ENCODE data around the gene ARF3.

Gene ARF3

DNA sequence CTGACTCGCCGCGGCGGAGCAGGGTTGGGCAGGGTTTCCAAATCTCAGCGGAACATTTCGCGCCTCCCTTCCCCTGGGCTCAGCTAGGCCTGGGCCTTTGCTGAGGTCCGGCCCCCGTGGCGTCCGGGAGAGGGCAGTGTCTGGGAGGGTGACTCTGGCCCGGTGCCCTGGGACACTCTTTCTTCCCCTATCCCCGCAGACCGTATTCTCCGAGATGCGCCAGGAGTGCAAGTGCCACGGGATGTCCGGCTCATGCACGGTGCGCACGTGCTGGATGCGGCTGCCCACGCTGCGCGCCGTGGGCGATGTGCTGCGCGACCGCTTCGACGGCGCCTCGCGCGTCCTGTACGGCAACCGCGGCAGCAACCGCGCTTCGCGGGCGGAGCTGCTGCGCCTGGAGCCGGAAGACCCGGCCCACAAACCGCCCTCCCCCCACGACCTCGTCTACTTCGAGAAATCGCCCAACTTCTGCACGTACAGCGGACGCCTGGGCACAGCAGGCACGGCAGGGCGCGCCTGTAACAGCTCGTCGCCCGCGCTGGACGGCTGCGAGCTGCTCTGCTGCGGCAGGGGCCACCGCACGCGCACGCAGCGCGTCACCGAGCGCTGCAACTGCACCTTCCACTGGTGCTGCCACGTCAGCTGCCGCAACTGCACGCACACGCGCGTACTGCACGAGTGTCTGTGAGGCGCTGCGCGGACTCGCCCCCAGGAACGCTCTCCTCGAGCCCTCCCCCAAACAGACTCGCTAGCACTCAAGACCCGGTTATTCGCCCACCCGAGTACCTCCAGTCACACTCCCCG is 23.9 kb upstream of the ARF3 start:
- no peak for DNase-seq

GRCh38 chr12:48980389-48980952 is 23.2 kb upstream of the ARF3 start:
- no peak for DNase-seq

DNA sequence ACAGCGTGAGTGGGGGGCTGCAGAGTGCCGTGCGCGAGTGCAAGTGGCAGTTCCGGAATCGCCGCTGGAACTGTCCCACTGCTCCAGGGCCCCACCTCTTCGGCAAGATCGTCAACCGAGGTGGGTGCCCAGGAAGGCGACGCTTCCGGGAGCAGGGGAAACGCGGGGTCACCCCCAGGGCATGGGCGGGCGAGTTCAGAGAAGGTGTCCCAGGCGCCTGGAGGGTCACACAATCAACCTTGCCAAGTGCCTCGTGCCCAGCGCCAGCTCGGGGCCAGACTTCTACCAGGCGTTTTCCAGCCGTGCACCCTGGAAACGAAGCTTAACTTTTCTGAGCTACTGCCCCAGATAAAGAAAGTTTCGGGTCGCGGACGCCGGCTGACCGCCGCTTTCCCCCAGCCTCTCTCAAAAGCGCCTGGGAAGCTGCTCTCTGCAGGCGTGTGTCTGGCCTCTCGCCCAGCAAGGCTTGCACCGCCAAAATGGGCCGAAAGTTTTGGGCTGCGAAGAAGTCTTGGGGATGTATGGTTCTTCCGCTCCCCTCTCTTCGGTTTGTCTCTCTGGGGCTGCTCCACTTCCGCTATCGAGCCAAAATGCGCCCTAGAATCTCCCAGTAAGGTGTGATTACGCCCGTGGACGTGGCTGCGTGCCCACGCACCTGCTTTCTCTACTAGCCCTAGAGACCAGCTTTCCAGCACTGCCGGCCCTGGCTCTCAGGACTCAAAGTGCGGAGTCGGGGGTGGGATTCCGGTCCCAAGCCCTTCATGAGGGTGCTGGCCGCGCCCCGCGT is 22.5 kb upstream of the ARF3 start:
- no peak for DNase-seq

DNA sequence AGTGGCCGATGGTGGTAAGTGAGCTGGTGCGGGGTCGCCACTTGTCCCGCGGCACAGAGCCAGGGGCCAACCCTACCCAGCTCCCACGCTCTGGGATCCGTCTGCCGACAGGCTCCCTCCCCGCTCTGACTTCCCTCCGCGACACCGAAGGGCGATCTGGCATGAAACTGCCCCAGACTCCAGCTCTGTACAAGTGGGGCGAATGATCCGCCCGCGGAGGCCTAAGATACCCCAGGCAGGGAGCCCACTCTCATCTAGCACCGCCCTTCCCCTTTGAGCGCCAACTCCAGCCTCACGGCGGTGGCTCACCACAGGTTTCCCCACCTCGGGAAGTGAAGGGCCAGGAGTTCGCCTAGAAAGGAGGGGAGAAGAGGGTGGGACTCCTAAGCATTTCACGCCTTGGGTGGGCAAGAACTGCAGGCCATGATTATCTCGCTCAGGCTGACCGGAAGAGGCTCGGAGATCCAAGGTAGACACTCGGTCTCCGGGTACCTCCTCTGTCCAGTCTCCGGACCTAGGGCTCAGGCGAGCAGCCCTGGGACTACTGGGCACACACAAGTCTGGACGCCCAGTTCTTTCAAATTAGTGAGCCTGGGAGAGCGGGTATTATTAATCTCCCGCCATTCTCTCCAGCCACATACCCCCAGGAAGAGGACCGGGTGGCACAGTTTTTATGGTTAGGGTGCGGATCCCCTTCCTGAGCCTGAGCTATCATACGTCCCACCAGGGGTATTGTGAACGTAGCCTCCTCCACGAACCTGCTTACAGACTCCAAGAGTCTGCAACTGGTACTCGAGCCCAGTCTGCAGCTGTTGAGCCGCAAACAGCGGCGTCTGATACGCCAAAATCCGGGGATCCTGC is 21.7 kb upstream of the ARF3 start:
- no peak for DNase-seq

DNA sequence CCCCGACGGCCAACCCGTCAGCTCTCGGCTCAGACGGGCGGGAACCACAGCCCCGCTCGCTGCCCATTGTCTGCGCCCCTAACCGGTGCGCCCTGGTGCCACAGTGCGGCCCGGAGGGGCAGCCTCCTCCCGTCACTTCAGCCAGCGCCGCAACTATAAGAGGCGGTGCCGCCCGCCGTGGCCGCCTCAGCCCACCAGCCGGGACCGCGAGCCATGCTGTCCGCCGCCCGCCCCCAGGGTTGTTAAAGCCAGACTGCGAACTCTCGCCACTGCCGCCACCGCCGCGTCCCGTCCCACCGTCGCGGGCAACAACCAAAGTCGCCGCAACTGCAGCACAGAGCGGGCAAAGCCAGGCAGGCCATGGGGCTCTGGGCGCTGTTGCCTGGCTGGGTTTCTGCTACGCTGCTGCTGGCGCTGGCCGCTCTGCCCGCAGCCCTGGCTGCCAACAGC is 21.0 kb upstream of the ARF3 start, which contains the start of gene WNT1:
TSS of gene WNT1 (plus strand) at position 32 of the 450 bp plus-strand sequence. CDS start at position 361, 329 bp downstream.
- no peak for DNase-seq

- no peak for DNase-seq
Measured at GRCh38 chr12:48977290-48978281, 20.3 kb upstream of the ARF3 start.

GRCh38 chr12:48973941-48974673 is 16.8 kb upstream of the ARF3 start:
- DNase-seq: no peak

GRCh38 chr12:48973531-48973930 is 16.2 kb upstream of the ARF3 start:
- no peak for DNase-seq

- DNase-seq: no peak
Measured at GRCh38 chr12:48972952-48973483, 15.7 kb upstream of the ARF3 start.

- no peak for DNase-seq
Measured at GRCh38 chr12:48972213-48972951, 15.1 kb upstream of the ARF3 start.

DNA sequence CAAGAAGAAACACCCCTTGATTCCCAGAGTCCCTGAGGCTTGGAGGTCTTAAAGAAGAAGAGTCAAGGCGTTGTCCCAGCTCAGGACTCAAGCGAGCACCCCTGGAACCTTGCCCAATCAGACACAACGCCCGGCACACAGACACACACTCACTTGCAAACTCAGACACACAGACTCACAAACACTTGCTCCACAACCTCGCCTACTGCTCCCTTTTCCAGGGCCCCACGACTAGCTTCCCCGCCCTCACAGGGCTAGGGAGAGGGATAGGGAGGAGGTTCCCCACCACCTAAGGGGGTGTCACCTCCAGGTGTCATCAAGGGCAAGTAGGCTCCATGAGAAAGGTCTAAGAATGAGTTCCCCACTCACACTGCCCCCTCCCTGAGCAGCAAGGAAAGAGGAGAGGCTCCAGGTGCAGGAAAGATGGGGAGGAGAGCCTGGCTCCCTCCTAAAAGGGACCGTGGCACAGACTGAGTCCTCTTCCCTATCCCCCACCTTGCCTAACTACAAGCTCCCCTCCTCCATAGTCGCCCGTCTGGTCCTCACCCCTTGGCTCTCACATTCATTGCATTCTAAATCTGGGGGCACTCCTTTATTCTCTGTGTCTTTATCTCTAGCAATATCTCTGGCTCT is 13.5 kb upstream of the ARF3 start:
- DNase-seq: no peak

DNA sequence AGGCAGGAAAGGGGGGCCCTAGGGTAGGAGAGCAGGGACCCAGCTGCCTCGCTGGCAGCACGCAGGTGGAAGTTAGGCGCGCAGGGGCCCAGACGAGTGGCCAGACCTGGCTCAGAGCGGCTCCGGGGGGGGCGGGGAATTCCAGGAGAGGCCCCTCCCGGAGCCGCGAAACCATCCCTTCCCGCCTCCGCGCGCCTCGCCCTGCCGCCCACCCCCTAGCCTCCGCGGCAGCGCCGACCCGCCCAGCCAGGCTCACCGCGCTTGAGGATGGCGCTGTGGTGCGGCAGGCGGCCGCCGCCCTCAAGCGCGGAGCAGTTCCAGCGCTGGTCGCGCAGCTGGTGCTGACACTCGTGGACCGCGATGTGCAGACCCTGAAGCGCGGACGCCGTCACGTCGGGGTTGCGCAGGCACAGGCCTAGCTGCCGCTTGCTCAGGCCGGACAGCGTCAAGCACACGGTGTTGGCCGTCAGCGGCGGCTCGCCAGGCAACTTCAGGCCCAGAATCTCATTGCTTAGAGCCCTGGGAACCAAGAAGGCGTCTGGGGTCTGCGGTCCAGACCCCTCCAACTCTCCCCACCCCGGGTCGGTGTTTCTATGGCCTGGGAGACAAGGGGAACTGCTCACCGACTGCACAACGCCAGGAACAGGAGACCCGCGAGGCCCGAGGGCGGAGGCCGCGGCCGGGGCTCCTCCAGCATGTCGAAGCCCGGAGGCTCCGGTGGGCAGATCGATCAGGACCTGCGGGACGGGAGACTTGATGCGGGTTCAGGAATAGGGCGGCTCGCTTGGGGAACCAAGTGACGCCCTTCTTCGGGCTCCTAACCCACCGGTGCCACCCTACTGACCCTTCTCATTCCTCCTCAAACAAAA is 12.8 kb upstream of the ARF3 start:
- no peak for DNase-seq

GRCh38 chr12:48969160-48969771 is 12.0 kb upstream of the ARF3 start:
- DNase-seq: no peak

DNA sequence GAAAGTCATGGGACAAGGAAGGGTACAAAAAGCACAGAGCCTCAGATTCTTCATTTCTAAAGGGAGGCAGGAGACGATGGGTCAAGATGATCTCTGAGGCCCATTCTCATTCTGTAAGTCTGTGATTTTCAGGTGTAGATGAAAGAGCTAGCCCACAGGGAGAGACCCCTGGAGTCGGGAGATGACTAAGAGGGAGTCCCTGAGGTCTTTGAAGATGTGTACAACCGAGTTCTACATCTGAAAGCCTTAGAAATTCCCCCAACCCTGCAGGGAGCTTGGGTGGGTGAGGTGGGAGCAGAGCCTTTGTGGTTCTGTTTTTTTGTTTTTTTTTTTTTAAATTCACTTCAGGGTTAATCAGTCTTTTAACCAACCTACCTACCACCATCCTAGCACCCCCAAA is 11.2 kb upstream of the ARF3 start:
- no peak for DNase-seq

DNA sequence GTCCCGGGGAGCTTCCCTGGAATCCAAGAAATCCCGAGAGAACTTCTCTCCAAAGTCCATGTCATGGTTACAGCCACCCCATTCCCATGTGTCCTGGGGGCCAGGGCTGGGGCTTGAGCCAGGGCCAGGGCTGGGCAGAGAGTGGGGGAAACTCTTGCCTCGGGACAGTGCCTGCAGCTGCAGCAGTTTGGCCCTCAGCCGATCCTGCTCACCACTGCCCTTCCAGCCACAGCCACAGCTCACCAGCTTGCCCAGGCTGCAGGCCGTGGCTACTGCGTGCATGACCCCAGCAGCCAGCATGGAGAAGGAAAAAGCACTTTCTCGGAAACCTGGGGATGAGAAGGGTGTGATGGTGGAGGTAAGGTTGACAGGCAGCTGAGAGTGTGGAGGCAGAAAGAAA is 10.7 kb upstream of the ARF3 start:
- DNase-seq: no peak

DNA sequence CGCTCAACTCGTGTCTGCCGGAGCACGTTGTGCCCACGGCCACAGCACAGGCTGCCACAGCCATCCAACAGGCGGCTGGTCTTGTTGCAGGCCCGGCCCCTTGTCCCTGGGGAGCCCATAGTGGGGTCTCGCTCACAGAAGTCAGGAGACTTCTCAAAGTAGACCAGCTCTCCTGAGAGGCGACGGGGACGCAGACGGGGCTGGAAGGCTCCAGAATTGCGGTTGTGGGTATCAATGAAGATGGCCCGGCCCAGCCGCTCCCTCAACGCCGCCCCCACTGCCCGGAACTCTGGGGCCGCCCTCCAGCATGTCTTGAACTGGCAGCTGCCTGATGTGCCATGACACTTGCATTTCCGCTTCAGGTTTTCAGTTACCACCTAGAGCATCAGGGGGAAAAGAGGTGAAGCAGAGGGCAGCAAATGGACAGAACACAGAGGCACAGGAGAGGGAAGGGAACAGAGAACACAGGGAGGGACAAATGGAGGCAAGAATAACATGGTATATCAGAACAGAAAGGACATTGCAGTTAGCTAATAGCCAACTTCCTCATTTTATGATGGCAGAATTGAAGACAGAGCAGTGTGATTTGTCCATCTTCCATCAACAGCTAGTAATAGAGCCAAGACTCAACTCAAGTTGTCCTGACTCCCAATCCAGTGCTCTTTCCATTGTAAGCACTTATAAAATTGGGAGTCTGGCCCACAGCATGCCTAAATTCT is 9.0 kb upstream of the ARF3 start:
- no peak for DNase-seq

GRCh38 chr12:48965298-48965838 is 8.1 kb upstream of the ARF3 start:
- DNase-seq: no peak
